Measurements from ENCODE around the gene ACADVL. TPM values are rescaled to one million over a fixed set of nuclear protein-coding genes. Genes with fewer than 3 reads are reported as not detected.

ACADVL gene
- total and polyA plus RNA-seq, 9 donors: 277 to 638 (median 374) TPM

DNA sequence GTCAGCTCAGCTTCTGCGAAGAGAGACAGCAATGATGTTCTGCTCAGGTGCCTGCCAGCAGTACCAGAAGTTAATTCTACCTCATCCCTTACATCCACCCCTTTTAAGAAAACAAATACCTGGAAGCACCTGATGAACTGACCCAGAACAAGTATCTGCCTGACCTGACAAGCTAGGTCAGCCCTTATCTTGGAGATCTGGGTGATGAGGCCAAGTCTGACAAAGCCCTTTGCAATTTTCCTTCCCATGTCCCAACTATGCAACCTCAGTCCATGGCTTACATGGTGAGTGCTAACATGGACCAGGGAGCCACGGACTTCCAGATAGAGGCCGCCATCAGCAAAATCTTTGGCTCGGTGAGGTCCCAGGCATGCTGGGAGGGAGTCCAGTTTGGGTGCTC is 3.6 kb downstream of the ACADVL start:
- peaks cover 5% of the 10 kb centered on the region for H3K4me1 ChIP-seq (ENCODE audit: insufficient read depth)
- DNase-seq: no peak
- TF ChIP-seq POLR2A (IDR thresholded peaks at IDR 0.05) (no peak), EP300 (IDR thresholded peaks at IDR 0.05) (no peak), CTCF (IDR thresholded peaks at IDR 0.05) (no peak)
- no peaks in the 10 kb centered on the region for H3K9me3 ChIP-seq
- H3K27ac ChIP-seq: no peak overlapping the region
- intact Hi-C loops (cut with DNase I): no loop called here
- WGBS, 3 donors: 64 to 75% (median 71%) methylated on average over 3 to 4 of the region's 4 CpGs
- no peak overlapping the region for H3K4me3 ChIP-seq
- H3K27me3 ChIP-seq: no peaks in the 10 kb centered on the region
- no peaks in the 10 kb centered on the region for H3K36me3 ChIP-seq

DNA sequence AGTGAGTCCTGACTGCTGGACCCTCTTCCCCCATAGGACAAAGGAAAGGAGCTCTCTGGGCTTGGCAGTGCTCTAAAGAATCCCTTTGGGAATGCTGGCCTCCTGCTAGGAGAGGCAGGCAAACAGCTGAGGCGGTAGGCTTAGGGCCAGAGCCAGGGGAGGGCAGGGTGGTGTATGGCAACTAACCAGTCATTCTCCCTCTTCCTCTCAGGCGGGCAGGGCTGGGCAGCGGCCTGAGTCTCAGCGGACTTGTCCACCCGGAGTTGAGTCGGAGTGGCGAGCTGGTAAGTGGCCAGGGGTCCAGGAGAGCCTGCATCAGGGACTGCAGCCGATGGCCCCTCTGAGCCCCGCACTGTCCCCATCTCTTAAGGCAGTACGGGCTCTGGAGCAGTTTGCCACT is 4.4 kb downstream of the ACADVL start:
- peaks cover 4% of the 10 kb centered on the region for H3K4me1 ChIP-seq (ENCODE audit: insufficient read depth)
- no peak for DNase-seq
- H3K27me3 ChIP-seq: no peaks in the 10 kb centered on the region
- H3K9me3 ChIP-seq: no peaks in the 10 kb centered on the region
- H3K4me3 ChIP-seq: no peak overlapping the region
- TF ChIP-seq EP300 (IDR thresholded peaks at IDR 0.05) (no peak), CTCF (IDR thresholded peaks at IDR 0.05) (no peak), POLR2A (IDR thresholded peaks at IDR 0.05) (no peak)
- WGBS, 3 donors: 71 to 73% (median 72%) methylated on average over 9 to 10 of the region's 10 CpGs
- intact Hi-C loops (cut with DNase I): no loop called here
- H3K36me3 ChIP-seq: no peaks in the 10 kb centered on the region
- H3K27ac ChIP-seq: no peak overlapping the region

- no peak for DNase-seq
- no peaks in the 10 kb centered on the region for H3K4me1 ChIP-seq (ENCODE audit: insufficient read depth)
- intact Hi-C loops (cut with DNase I): no loop called here
- TF ChIP-seq CTCF (IDR thresholded peaks at IDR 0.05): no peak
- no peak for TF ChIP-seq POLR2A (IDR thresholded peaks at IDR 0.05)
- TF ChIP-seq EP300 (IDR thresholded peaks at IDR 0.05): no peak
- H3K4me3 ChIP-seq: no peak overlapping the region
- H3K9me3 ChIP-seq: no peaks in the 10 kb centered on the region
- H3K36me3 ChIP-seq: no peaks in the 10 kb centered on the region
- no peak overlapping the region for H3K27ac ChIP-seq
- no peaks in the 10 kb centered on the region for H3K27me3 ChIP-seq
- WGBS, 3 donors: 46 to 62% (median 51%) methylated on average over 11 to 15 of the region's 15 CpGs
These were observed 4.9 kb downstream of the ACADVL start for GRCh38 chr17:7224661-7225111.

DNA sequence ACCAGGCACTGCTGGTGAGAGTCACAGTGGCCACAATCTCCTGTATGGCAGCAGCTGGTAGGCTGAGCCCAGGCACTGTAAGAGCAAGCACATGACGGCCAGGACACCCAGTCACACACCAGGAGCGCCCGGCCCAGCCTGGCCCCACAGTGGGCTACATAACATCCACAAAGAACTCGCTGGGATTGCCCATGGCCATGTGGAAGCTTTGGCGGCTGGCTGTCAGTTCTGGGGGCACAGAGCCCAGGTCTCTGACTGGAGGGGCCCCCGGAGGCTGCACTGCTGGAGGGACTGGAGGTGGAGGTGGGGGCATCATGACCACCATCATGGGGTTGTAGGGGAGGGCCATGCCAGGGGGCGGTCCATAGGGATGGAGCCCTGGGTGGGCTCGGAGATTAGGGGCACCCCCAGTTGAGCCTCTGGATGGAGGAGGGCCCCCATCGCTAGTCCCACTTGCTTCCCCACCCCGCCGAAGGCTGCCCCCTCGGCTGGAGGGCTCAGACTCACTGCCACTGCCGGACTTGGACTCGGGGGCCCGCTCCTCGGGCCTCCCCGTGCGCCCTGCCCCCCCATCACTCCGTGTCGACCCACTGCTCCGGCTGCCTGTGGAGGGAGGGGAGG is 6.1 kb downstream of the ACADVL start:
- Histone ChIP-seq H3K36me3 (no peaks in the 10 kb centered on the region), H3K27ac (no peak overlapping the region), H3K4me1 (ENCODE audit: insufficient read depth) (no peaks in the 10 kb centered on the region), H3K9me3 (no peaks in the 10 kb centered on the region), H3K4me3 (no peak overlapping the region), H3K27me3 (no peaks in the 10 kb centered on the region)
- DNase-seq: no peak
- TF ChIP-seq EP300 (IDR thresholded peaks at IDR 0.05): no peak
- TF ChIP-seq CTCF (IDR thresholded peaks at IDR 0.05): no peak
- TF ChIP-seq POLR2A (IDR thresholded peaks at IDR 0.05): no peak
- intact Hi-C loops (cut with DNase I): no loop called here
- WGBS, 3 donors: 66 to 75% (median 69%) methylated on average over 20 to 21 of the region's 21 CpGs

All from ovary (tissue), 9 donors.